C4-2B (cell line): Measurements from ENCODE around the gene RPLP1.

Source experiments
- CTCF ChIP-seq: fragments of 450-650 bp; conservative IDR thresholded peaks from 2 replicates; pipeline ENCODE4 v1.5.1; 2017; ENCODE audit warnings: mild to moderate bottlenecking
- ZFX ChIP-seq: fragments of 450-650 bp; IDR thresholded peaks from 2 replicates; pipeline ENCODE4 v1.6.1; 2017

DNA sequence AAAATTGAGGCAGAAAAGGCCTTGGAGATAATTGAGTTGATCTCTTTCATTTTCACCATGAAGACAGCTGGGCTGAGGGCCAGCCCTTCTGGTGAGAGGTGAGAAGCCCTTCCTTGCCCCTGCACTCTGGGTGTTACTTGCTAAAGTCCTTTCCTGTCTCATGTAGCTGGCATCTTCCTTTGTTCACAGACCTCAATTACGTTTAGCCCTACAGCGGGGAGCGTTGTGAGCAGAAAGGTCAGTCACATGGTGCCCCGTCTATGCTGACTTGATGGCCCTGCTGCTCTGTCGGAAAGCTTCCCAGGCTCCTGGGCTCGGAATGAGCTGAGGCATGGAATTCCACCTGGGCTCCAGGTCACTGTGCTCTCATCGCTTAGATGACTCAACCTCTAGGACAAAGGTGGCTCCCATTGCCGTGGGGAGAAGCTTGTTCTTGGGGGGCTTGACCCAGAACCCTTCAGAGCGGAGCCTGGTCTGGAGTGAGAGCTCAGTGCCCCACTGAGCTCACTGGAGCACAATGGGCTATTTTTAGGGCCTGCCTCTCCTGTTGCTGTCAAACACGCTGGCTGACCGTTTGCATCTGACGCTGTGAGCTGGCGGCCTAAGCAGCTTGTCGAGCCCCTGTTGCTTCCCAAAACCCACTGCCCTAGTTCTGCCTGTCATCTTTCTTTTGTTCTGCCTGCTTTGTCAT, 47.0 kb downstream of the RPLP1 start:
- TF ChIP-seq CTCF (no peak), ZFX (no peak)
